ENCODE results near the gene RDX. TPM values are rescaled to one million over a fixed set of nuclear protein-coding genes. Genes with fewer than 3 reads are reported as not detected.

RDX gene
- total and polyA plus RNA-seq, 4 donors, result 22.6 to 144 (median 71.1) TPM

DNA sequence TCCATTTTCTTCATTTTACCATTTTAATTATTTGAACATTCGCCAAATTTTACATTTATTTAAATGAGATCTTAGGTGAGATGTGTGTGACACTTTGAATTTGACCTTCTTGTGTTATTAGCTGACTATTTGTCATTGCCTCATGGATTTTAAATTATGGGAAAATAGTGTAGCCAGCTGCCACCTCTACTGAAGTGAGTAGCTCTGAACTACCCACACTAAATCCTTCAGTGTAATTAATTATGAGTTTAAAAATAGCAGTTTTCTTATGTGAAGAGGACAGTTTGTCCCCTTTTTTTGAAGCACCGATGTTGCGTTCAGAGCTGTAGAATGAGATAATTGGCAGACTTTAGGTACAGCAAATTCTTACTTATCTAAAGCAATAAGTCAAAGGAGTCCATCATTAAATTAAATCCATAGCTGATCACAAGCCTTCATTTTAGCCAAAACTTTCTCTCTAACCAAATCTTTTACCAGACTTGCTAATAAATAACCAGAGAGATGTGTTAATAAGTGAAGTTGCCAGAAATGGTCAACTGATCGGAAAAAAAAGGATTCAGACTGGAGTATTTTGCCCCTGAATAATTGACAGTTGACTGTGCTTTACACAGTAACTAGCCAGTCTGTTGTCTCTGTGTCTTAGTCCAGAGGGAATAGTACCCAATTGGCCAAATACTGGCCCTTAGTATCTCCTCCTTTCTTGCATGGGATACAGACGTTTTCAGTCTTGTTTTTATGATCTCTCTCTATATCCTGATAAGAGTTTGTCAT lies 128.2 kb downstream of the RDX start:
- H3K27ac ChIP-seq (ENCODE audit: low read depth in 1 of 2, low read length in 2 of 2), result no peak overlapping the region
- ATAC-seq (ENCODE audit: low FRiP score), result no peak
- intact Hi-C loops (cut with DNase I), result no loop called here
- WGBS, 2 donors, result 77 to 82% methylated on average over 5 of the region's 5 CpGs
- no peaks in the 10 kb centered on the region for H3K9me3 ChIP-seq (ENCODE audit: control insufficient read depth, low read length)
- H3K4me3 ChIP-seq (ENCODE audit: low read length in 2 of 2), result no peak overlapping the region
- no peaks in the 10 kb centered on the region for H3K4me1 ChIP-seq (ENCODE audit: control insufficient read depth in 1 of 2, insufficient read depth in 2 of 2, low read length in 2 of 2)
- no peaks in the 10 kb centered on the region for H3K27me3 ChIP-seq (ENCODE audit: control insufficient read depth in 1 of 2, insufficient read depth in 2 of 2, low read length in 1 of 2)
- H3K36me3 ChIP-seq (ENCODE audit: control insufficient read depth in 1 of 2, insufficient read depth in 2 of 2, low read length in 1 of 2), result peaks cover 2% of the 10 kb centered on the region in 2 donors
- DNase-seq, result no peak

GRCh38 chr11:110165039-110165925 lies 131.1 kb downstream of the RDX start:
- ATAC-seq (ENCODE audit: low FRiP score) (no peak), DNase-seq (no peak)
- H3K27me3 ChIP-seq (ENCODE audit: control insufficient read depth in 1 of 2, insufficient read depth in 2 of 2, low read length in 1 of 2), result no peaks in the 10 kb centered on the region
- peaks cover 2 to 5% of the 10 kb centered on the region in 2 donors for H3K36me3 ChIP-seq (ENCODE audit: control insufficient read depth in 1 of 2, insufficient read depth in 2 of 2, low read length in 1 of 2)
- WGBS, 2 donors, result 94 to 95% methylated on average over 28 of the region's 28 CpGs
- no peaks in the 10 kb centered on the region for H3K9me3 ChIP-seq (ENCODE audit: control insufficient read depth, low read length)
- H3K27ac ChIP-seq (ENCODE audit: low read depth in 1 of 2, low read length in 2 of 2), result no peak overlapping the region
- intact Hi-C loops (cut with DNase I), result no loop called here
- no peaks in the 10 kb centered on the region for H3K4me1 ChIP-seq (ENCODE audit: control insufficient read depth in 1 of 2, insufficient read depth in 2 of 2, low read length in 2 of 2)
- no peak overlapping the region for H3K4me3 ChIP-seq (ENCODE audit: low read length in 2 of 2)

- intact Hi-C loops (cut with DNase I), result no loop called here
- Histone ChIP-seq H3K36me3 (ENCODE audit: control insufficient read depth in 1 of 2, insufficient read depth in 2 of 2, low read length in 1 of 2) (peaks cover 4 to 5% of the 10 kb centered on the region in 2 donors), H3K9me3 (ENCODE audit: control insufficient read depth, low read length) (no peaks in the 10 kb centered on the region), H3K4me3 (ENCODE audit: low read length in 2 of 2) (no peak overlapping the region), H3K27ac (ENCODE audit: low read depth in 1 of 2, low read length in 2 of 2) (no peak overlapping the region), H3K27me3 (ENCODE audit: control insufficient read depth in 1 of 2, insufficient read depth in 2 of 2, low read length in 1 of 2) (no peaks in the 10 kb centered on the region), H3K4me1 (ENCODE audit: control insufficient read depth in 1 of 2, insufficient read depth in 2 of 2, low read length in 2 of 2) (no peaks in the 10 kb centered on the region)
- no peak for DNase-seq
- no peak for ATAC-seq (ENCODE audit: low FRiP score)
These were observed 134.2 kb downstream of the RDX start for GRCh38 chr11:110162216-110162615.

DNA sequence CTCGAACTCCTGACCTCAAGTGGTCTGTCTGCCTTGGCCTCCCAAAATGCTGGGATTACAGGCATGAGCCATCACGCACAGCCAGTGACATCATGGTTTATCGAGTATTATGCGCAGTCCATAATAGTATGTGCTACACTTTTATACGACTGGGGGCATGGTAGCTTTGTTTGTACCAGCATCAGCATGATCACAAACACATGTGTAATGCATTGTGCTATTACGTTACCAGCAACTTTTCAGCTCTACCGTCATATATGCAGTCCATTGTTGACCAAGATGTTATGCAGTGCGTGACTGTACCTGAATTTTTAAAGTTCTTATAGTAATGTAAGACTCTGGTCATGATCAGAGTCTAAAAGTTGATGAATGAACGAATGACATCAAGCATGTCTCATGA lies 135.4 kb downstream of the RDX start:
- 96 to 97% methylated on average over 9 of the region's 9 CpGs for WGBS, 2 donors
- ATAC-seq (ENCODE audit: low FRiP score) (no peak), DNase-seq (no peak)
- Histone ChIP-seq H3K4me3 (ENCODE audit: low read length in 2 of 2) (no peak overlapping the region), H3K9me3 (ENCODE audit: control insufficient read depth, low read length) (no peaks in the 10 kb centered on the region), H3K4me1 (ENCODE audit: control insufficient read depth in 1 of 2, insufficient read depth in 2 of 2, low read length in 2 of 2) (no peaks in the 10 kb centered on the region), H3K27me3 (ENCODE audit: control insufficient read depth in 1 of 2, insufficient read depth in 2 of 2, low read length in 1 of 2) (no peaks in the 10 kb centered on the region), H3K36me3 (ENCODE audit: control insufficient read depth in 1 of 2, insufficient read depth in 2 of 2, low read length in 1 of 2) (peaks cover 4 to 5% of the 10 kb centered on the region in 2 donors), H3K27ac (ENCODE audit: low read depth in 1 of 2, low read length in 2 of 2) (no peak overlapping the region)
- intact Hi-C loops (cut with DNase I), result no loop called here

DNA sequence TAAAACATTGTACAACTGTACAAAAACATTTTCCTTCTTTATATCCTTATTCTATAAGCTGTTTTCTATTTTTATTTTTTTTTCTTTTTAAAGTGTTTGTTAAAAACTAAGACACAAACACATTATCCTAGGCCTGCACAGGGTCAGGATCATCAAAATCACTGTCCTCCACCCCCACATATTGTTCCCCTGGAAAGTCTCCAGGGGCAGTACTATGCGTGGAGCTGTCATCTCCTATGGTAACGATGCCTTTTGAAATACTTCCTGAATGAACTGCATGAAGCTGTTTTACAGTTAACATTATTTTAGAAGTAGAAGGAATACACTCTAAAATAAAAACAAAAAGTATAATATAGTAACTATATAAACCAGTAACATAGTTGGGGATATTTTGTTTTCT lies 136.0 kb downstream of the RDX start:
- no peak overlapping the region for H3K27ac ChIP-seq (ENCODE audit: low read depth in 1 of 2, low read length in 2 of 2)
- no peak overlapping the region for H3K4me3 ChIP-seq (ENCODE audit: low read length in 2 of 2)
- intact Hi-C loops (cut with DNase I), result no loop called here
- no peaks in the 10 kb centered on the region for H3K27me3 ChIP-seq (ENCODE audit: control insufficient read depth in 1 of 2, insufficient read depth in 2 of 2, low read length in 1 of 2)
- ATAC-seq (ENCODE audit: low FRiP score), result no peak
- 59 to 74% methylated on average over 2 of the region's 2 CpGs for WGBS, 2 donors
- no peaks in the 10 kb centered on the region for H3K9me3 ChIP-seq (ENCODE audit: control insufficient read depth, low read length)
- no peak for DNase-seq
- H3K4me1 ChIP-seq (ENCODE audit: control insufficient read depth in 1 of 2, insufficient read depth in 2 of 2, low read length in 2 of 2), result no peaks in the 10 kb centered on the region
- peaks cover 4 to 5% of the 10 kb centered on the region in 2 donors for H3K36me3 ChIP-seq (ENCODE audit: control insufficient read depth in 1 of 2, insufficient read depth in 2 of 2, low read length in 1 of 2)

GRCh38 chr11:110160016-110160415 lies 136.4 kb downstream of the RDX start:
- no peaks in the 10 kb centered on the region for H3K9me3 ChIP-seq (ENCODE audit: control insufficient read depth, low read length)
- DNase-seq (no peak), ATAC-seq (ENCODE audit: low FRiP score) (no peak)
- no peak overlapping the region for H3K27ac ChIP-seq (ENCODE audit: low read depth in 1 of 2, low read length in 2 of 2)
- no peaks in the 10 kb centered on the region for H3K4me1 ChIP-seq (ENCODE audit: control insufficient read depth in 1 of 2, insufficient read depth in 2 of 2, low read length in 2 of 2)
- no peak overlapping the region for H3K4me3 ChIP-seq (ENCODE audit: low read length in 2 of 2)
- intact Hi-C loops (cut with DNase I), result no loop called here
- WGBS, 2 donors, result 80 to 83% methylated on average over 3 of the region's 3 CpGs
- peaks cover 4 to 5% of the 10 kb centered on the region in 2 donors for H3K36me3 ChIP-seq (ENCODE audit: control insufficient read depth in 1 of 2, insufficient read depth in 2 of 2, low read length in 1 of 2)
- no peaks in the 10 kb centered on the region for H3K27me3 ChIP-seq (ENCODE audit: control insufficient read depth in 1 of 2, insufficient read depth in 2 of 2, low read length in 1 of 2)

- Histone ChIP-seq H3K36me3 (ENCODE audit: control insufficient read depth in 1 of 2, insufficient read depth in 2 of 2, low read length in 1 of 2) (peaks cover 4 to 5% of the 10 kb centered on the region in 2 donors), H3K27me3 (ENCODE audit: control insufficient read depth in 1 of 2, insufficient read depth in 2 of 2, low read length in 1 of 2) (no peaks in the 10 kb centered on the region), H3K27ac (ENCODE audit: low read depth in 1 of 2, low read length in 2 of 2) (no peak overlapping the region), H3K4me3 (ENCODE audit: low read length in 2 of 2) (no peak overlapping the region), H3K4me1 (ENCODE audit: control insufficient read depth in 1 of 2, insufficient read depth in 2 of 2, low read length in 2 of 2) (no peaks in the 10 kb centered on the region), H3K9me3 (ENCODE audit: control insufficient read depth, low read length) (no peaks in the 10 kb centered on the region)
- DNase-seq (no peak), ATAC-seq (ENCODE audit: low FRiP score) (no peak)
- intact Hi-C loops (cut with DNase I), result loop anchor here in 1 of 2 donors (10.0 kb wide), 2 partner anchors 65 to 215 kb away; partner anchors contain the start of gene ZC3H12C
- WGBS, 2 donors, result 96 to 100% methylated on average over 1 of the region's 1 CpG
These were observed 136.9 kb downstream of the RDX start for GRCh38 chr11:110159476-110159875.

- DNase-seq (no peak), ATAC-seq (ENCODE audit: low FRiP score) (no peak)
- H3K4me1 ChIP-seq (ENCODE audit: control insufficient read depth in 1 of 2, insufficient read depth in 2 of 2, low read length in 2 of 2), result no peaks in the 10 kb centered on the region
- H3K36me3 ChIP-seq (ENCODE audit: control insufficient read depth in 1 of 2, insufficient read depth in 2 of 2, low read length in 1 of 2), result peaks cover 3% of the 10 kb centered on the region in 2 donors
- intact Hi-C loops (cut with DNase I), result loop anchor here in 1 of 2 donors (10.0 kb wide), 2 partner anchors 64 to 214 kb away; partner anchors contain the start of gene ZC3H12C
- no peaks in the 10 kb centered on the region for H3K9me3 ChIP-seq (ENCODE audit: control insufficient read depth, low read length)
- 78 to 88% methylated on average over 9 of the region's 9 CpGs for WGBS, 2 donors
- H3K27ac ChIP-seq (ENCODE audit: low read depth in 1 of 2, low read length in 2 of 2), result no peak overlapping the region
- no peaks in the 10 kb centered on the region for H3K27me3 ChIP-seq (ENCODE audit: control insufficient read depth in 1 of 2, insufficient read depth in 2 of 2, low read length in 1 of 2)
- no peak overlapping the region for H3K4me3 ChIP-seq (ENCODE audit: low read length in 2 of 2)
These were observed 137.9 kb downstream of the RDX start for GRCh38 chr11:110158317-110159200.
